ENCODE results near the gene LRRC32. TPM values are rescaled to one million over a fixed set of nuclear protein-coding genes. Genes with fewer than 3 reads are reported as not detected.

LRRC32 gene
- total RNA-seq, 1 experiment from 2014 or later: 0.15 TPM

DNA sequence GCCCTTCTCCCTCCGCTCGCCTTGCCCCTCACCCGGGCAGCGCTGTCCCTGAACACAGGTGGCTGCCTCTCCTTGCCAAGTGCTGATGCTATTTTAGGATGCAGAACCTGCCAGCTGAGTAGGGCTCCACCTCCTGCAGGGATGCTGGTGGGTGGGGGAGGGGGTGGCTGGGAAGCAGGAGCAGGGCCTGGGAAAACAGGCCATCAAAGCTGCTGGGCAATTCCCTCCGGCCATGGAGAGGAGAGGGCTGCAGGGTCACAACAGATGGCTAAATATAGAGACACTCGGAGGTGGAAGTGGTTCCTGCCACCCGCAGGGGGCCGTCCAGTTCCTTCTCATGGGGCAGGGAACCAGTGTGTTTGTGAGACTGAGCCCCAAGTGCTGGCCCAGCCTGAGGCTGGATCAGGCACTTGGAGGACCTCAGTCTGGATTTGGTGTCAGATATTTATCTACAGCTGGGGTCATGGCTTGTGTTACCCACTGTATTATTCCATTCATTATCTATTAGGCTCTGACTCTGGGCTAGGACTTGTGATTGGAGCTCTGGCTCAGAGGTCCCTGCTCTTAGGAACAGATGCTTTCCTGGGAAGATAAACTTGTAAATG is 59.6 kb downstream of the LRRC32 start:
- TF ChIP-seq POLR2AphosphoS5 (IDR thresholded peaks at IDR 0.05; ENCODE audit: low read depth, low read length) (no peak), SIN3A (IDR thresholded peaks at IDR 0.05; ENCODE audit: borderline replicate concordance, insufficient read depth, low read depth, low read length) (no peak), TCF7L2 (IDR thresholded peaks at IDR 0.05; ENCODE audit: low read depth, low read length) (no peak)
- TF ChIP-seq, protein P1, sequence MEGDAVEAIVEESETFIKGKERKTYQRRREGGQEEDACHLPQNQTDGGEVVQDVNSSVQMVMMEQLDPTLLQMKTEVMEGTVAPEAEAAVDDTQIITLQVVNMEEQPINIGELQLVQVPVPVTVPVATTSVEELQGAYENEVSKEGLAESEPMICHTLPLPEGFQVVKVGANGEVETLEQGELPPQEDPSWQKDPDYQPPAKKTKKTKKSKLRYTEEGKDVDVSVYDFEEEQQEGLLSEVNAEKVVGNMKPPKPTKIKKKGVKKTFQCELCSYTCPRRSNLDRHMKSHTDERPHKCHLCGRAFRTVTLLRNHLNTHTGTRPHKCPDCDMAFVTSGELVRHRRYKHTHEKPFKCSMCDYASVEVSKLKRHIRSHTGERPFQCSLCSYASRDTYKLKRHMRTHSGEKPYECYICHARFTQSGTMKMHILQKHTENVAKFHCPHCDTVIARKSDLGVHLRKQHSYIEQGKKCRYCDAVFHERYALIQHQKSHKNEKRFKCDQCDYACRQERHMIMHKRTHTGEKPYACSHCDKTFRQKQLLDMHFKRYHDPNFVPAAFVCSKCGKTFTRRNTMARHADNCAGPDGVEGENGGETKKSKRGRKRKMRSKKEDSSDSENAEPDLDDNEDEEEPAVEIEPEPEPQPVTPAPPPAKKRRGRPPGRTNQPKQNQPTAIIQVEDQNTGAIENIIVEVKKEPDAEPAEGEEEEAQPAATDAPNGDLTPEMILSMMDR (IDR thresholded peaks at IDR 0.05): no peak
- TF ChIP-seq, protein P2, sequence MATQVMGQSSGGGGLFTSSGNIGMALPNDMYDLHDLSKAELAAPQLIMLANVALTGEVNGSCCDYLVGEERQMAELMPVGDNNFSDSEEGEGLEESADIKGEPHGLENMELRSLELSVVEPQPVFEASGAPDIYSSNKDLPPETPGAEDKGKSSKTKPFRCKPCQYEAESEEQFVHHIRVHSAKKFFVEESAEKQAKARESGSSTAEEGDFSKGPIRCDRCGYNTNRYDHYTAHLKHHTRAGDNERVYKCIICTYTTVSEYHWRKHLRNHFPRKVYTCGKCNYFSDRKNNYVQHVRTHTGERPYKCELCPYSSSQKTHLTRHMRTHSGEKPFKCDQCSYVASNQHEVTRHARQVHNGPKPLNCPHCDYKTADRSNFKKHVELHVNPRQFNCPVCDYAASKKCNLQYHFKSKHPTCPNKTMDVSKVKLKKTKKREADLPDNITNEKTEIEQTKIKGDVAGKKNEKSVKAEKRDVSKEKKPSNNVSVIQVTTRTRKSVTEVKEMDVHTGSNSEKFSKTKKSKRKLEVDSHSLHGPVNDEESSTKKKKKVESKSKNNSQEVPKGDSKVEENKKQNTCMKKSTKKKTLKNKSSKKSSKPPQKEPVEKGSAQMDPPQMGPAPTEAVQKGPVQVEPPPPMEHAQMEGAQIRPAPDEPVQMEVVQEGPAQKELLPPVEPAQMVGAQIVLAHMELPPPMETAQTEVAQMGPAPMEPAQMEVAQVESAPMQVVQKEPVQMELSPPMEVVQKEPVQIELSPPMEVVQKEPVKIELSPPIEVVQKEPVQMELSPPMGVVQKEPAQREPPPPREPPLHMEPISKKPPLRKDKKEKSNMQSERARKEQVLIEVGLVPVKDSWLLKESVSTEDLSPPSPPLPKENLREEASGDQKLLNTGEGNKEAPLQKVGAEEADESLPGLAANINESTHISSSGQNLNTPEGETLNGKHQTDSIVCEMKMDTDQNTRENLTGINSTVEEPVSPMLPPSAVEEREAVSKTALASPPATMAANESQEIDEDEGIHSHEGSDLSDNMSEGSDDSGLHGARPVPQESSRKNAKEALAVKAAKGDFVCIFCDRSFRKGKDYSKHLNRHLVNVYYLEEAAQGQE (IDR thresholded peaks at IDR 0.05; ENCODE audit: insufficient read depth in 1 of 2, low read depth in 2 of 2, low read length in 1 of 2): no peak
- DNase-seq (ENCODE audit: low read depth, low spot score) (no peak), ATAC-seq (no peak)
- in situ Hi-C loops (cut with HindIII; ENCODE audit: low pct_unique_long_range_greater_than_20kb, low sequenced_read_pairs) (no loop called here), intact Hi-C loops (cut with micrococcal nuclease; ENCODE audit: unreplicated experiment) (no loop called here)
- no peaks in the 10 kb centered on the region for H3K36me3 ChIP-seq (ENCODE audit: control insufficient read depth, insufficient read depth, low read length)
- H3K9me3 ChIP-seq (ENCODE audit: control insufficient read depth, insufficient read depth, low read depth, low read length): no peaks in the 10 kb centered on the region
- no peaks in the 10 kb centered on the region for H3K4me1 ChIP-seq (ENCODE audit: control insufficient read depth, insufficient read depth, low read length)
- ChIA-PET POLR2A (no interaction called here), CTCF (no interaction called here)
- no peaks in the 10 kb centered on the region for H3K27me3 ChIP-seq (ENCODE audit: control insufficient read depth, insufficient read depth, low read length)
- no peak overlapping the region for H3K27ac ChIP-seq (ENCODE audit: low read length)
- no TSS peak for BruUV-seq (replicated peaks)
- no peak overlapping the region for H3K4me3 ChIP-seq (ENCODE audit: low read depth in 2 of 2, low read length in 2 of 2)

DNA sequence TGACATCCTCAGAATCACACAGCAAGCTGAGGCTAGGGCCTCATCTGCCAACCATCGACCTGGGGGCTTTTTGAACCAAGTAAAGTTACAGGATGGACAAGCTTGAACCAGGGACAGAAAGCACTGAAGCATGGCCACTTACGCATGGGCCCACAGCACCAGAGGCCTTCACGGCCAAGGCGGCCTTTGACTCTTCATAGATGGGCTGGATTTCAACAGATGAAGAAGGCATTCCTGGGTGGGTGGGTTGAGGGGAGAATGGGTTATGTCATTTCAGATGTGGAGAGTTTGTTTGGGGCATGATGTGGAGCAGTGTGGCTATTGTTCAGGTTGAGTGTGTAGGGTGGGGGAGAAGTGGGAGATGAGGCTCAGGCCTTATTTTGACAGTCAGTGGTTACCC is 60.2 kb downstream of the LRRC32 start:
- intact Hi-C loops (cut with micrococcal nuclease; ENCODE audit: unreplicated experiment): no loop called here
- no TSS peak for BruUV-seq (replicated peaks)
- POLR2A ChIA-PET: no interaction called here

DNA sequence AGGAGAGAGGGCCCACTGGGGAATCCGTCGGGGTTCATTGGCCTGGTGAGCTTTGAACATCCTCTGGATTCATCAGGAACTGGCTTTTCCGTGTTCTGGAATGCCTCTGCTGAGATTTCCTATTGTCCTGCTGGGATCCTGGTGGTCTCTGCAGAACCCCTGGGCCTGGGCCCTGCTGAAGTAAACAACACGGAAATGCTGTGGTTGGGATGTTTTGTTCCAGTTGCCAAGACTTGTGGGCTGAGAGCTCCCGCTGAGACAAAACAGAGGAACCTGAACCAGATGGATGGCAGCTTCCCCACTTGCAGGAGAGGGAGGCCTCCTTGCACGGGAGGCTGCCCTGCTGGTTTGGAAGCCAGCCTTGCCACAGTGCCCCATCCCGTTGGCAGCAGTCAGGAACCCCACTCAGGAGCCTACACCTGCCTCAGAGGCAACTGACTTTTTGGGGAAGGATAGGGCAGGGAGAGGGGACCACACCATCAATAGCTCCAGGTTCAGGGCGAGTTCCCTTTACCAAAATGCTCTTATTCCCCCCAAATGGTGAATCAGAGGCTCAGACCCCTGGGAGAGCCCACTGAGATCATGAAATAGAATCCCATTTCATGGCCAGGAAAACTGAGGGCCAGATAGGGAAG is 60.7 kb downstream of the LRRC32 start:
- Histone ChIP-seq H3K36me3 (ENCODE audit: control insufficient read depth, insufficient read depth, low read length) (no peaks in the 10 kb centered on the region), H3K4me1 (ENCODE audit: control insufficient read depth, insufficient read depth, low read length) (0 out of 2 replicates have a peak, but pooled peaks cover 2% of the 10 kb centered on the region), H3K27me3 (ENCODE audit: control insufficient read depth, insufficient read depth, low read length) (no peaks in the 10 kb centered on the region), H3K4me3 (ENCODE audit: low read depth in 2 of 2, low read length in 2 of 2) (no peak overlapping the region), H3K27ac (ENCODE audit: low read length) (no peak overlapping the region), H3K9me3 (ENCODE audit: control insufficient read depth, insufficient read depth, low read depth, low read length) (no peaks in the 10 kb centered on the region)
- POLR2A ChIA-PET: no interaction called here
- ATAC-seq: no peak
- in situ Hi-C loops (cut with HindIII; ENCODE audit: low pct_unique_long_range_greater_than_20kb, low sequenced_read_pairs): no loop called here
- no TSS peak for BruUV-seq (replicated peaks)
- intact Hi-C loops (cut with micrococcal nuclease; ENCODE audit: unreplicated experiment): no loop called here
- TF ChIP-seq POLR2AphosphoS5 (IDR thresholded peaks at IDR 0.05; ENCODE audit: low read depth, low read length): no peak
- TF ChIP-seq SIN3A (IDR thresholded peaks at IDR 0.05; ENCODE audit: borderline replicate concordance, insufficient read depth, low read depth, low read length): no peak
- TF ChIP-seq, protein P2 (IDR thresholded peaks at IDR 0.05; ENCODE audit: insufficient read depth in 1 of 2, low read depth in 2 of 2, low read length in 1 of 2): no peak
- no peak for TF ChIP-seq TCF7L2 (IDR thresholded peaks at IDR 0.05; ENCODE audit: low read depth, low read length)
- TF ChIP-seq, protein P1 (IDR thresholded peaks at IDR 0.05): no peak
- CTCF ChIA-PET: no interaction called here
- DNase-seq (ENCODE audit: low read depth, low spot score): no peak

More for the DNA sequence above, 60.2 kb downstream of the LRRC32 start:
- CTCF ChIA-PET: no interaction called here
- DNase-seq (ENCODE audit: low read depth, low spot score) (no peak), ATAC-seq (no peak)
- Histone ChIP-seq H3K27ac (ENCODE audit: low read length) (no peak overlapping the region), H3K4me3 (ENCODE audit: low read depth in 2 of 2, low read length in 2 of 2) (no peak overlapping the region), H3K9me3 (ENCODE audit: control insufficient read depth, insufficient read depth, low read depth, low read length) (no peaks in the 10 kb centered on the region), H3K4me1 (ENCODE audit: control insufficient read depth, insufficient read depth, low read length) (no peaks in the 10 kb centered on the region), H3K36me3 (ENCODE audit: control insufficient read depth, insufficient read depth, low read length) (no peaks in the 10 kb centered on the region), H3K27me3 (ENCODE audit: control insufficient read depth, insufficient read depth, low read length) (no peaks in the 10 kb centered on the region)
- TF ChIP-seq TCF7L2 (IDR thresholded peaks at IDR 0.05; ENCODE audit: low read depth, low read length) (no peak), POLR2AphosphoS5 (IDR thresholded peaks at IDR 0.05; ENCODE audit: low read depth, low read length) (no peak)
- in situ Hi-C loops (cut with HindIII; ENCODE audit: low pct_unique_long_range_greater_than_20kb, low sequenced_read_pairs): no loop called here

Data from Panc1 (cell line).